Measurements from ENCODE around the gene ZFP57.

DNA sequence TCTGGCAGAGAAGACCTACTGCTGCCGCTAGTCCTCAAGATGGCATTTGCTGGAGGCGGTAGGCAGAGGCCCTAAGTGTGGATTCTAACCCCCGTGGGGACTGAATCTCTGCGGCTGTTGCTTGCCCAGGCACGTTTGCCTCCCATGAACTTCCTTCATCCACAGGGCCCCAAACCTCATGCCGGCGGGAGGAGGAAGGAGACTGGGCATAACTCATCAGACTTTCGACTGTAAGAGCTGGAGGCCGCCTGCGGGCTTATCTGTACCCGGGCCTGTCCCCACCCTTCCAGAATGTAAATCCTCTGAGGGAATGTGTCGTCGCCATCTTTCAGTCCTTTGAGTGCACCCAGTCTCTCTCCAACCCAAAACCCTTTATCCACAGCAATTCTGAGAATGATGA lies 990 bp downstream of the ZFP57 start:
- TF ChIP-seq, protein P1, sequence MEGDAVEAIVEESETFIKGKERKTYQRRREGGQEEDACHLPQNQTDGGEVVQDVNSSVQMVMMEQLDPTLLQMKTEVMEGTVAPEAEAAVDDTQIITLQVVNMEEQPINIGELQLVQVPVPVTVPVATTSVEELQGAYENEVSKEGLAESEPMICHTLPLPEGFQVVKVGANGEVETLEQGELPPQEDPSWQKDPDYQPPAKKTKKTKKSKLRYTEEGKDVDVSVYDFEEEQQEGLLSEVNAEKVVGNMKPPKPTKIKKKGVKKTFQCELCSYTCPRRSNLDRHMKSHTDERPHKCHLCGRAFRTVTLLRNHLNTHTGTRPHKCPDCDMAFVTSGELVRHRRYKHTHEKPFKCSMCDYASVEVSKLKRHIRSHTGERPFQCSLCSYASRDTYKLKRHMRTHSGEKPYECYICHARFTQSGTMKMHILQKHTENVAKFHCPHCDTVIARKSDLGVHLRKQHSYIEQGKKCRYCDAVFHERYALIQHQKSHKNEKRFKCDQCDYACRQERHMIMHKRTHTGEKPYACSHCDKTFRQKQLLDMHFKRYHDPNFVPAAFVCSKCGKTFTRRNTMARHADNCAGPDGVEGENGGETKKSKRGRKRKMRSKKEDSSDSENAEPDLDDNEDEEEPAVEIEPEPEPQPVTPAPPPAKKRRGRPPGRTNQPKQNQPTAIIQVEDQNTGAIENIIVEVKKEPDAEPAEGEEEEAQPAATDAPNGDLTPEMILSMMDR (IDR thresholded peaks at IDR 0.05), result no peak
- TF ChIP-seq ZFX (IDR thresholded peaks at IDR 0.05; ENCODE audit: borderline replicate concordance), result no peak
